HG03064 (cell line): ENCODE data around the gene NR4A3.

Experiments used
- ATAC-seq: cut with Tn5 transposase; IDR thresholded peaks from one replicate; pipeline ENCODE4 v1.9.1; 2021; ENCODE audit warnings: low read depth; ENCODE audit not compliant: unreplicated experiment

NR4A3 gene

GRCh38 chr9:99813739-99814138 lies 7.9 kb upstream of the NR4A3 start:
- ATAC-seq = no peak

DNA sequence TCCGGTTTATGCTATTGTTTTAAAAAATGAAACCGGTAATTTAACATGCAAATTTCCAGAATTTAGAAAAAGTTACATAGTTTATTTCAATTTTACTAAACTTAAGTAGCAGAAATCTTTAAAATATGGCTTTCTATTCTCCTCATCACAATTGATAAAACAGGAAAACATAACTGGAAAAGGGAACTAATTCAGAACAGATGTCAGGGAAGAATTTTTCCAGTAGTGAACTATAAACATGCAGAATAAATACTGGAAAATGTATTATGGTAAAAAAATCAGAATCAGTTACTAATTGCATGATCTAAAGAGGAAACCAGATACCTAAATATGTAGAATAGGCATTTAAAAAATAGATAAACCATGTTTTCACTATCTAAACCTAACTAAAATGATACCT lies 7.3 kb upstream of the NR4A3 start:
- no peak for ATAC-seq

DNA sequence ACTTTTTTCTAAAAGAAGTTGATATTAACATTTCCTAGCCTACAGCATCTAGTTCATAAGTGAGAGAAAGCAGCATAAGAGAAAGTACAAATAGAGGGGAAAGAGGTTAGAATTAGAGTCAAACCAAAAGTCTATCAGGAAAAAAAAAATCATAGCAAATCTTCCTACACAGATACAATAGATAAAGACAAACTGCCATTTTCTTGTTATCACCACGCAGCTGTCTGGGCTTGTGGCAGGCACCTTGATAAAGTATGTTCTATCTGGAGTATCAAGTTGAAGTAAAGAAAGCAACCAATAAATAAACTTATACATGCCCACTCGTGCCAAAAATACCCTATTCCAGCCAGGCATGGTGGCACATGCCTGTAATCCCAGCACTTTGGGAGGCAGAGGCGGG lies 5.3 kb upstream of the NR4A3 start:
- no peak for ATAC-seq

DNA sequence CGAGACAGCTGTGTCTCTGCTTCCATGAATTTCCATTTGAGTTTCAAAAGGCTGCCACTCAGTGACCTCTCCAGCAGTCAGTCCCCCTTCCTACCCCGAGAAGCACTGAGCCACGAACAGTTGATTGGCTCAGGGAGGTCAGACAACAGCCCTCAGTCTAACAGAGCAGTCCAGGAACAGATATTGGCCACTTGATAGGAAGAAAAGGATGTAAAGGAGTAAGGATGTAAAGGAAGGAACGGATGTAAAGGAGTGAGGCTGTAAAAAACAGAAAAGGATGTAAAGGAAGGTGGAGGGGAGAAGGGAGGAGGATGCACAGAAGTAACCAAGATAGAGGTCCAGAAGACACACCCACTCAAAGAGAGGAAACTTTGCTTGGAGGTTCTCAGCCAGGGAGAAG lies 3.2 kb upstream of the NR4A3 start:
- ATAC-seq = no peak

- peak; percentile 46 for ATAC-seq
Observed at GRCh38 chr9:99819123-99819855, 2.4 kb upstream of the NR4A3 start.

DNA sequence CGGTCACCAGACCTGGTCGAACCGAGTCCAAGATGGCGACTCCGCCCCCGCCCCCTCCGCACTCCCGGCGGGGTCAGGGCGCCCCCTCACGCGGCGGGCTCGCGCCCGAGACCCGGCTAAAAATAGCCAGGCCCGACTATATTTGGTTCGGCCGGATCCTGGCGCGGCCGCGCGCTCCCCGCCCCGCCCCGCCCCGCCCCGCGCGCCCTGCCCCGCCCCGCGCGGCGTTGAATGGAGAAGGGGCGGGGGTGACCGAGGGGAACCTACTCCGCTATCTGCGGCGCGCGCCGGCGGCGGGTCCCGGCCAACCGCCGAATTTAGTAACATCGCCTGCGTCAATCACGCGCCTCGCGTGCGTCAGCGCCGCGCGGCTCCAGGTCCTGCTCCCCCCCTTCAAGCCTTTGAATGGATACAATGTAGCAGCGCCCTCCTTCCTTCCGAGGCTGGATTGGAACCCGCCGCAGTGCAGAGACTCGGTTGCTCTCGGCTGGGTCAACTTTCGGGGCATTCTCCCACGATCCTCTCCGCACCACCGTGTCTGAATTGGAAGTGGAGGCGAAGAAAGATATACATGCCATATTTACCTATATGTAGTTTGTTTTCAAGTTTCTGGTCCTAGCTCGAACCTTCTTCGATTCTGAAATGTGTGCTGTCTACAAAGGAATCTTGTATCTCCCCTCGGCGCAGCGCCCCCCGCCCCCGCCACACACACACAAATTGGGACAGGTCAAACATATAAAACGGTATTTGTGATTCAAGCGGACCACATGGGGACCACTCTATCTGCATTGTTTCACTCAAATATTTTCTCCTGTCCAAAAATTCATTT lies 1.6 kb upstream of the NR4A3 start:
- ATAC-seq = peak; percentile 49

GRCh38 chr9:99820685-99821395 lies 845 bp upstream of the NR4A3 start:
- ATAC-seq = no peak

GRCh38 chr9:99822109-99822805 lies 572 bp downstream of the NR4A3 start:
- no peak for ATAC-seq

GRCh38 chr9:99822806-99823591 lies 1.3 kb downstream of the NR4A3 start:
- ATAC-seq = no peak

DNA sequence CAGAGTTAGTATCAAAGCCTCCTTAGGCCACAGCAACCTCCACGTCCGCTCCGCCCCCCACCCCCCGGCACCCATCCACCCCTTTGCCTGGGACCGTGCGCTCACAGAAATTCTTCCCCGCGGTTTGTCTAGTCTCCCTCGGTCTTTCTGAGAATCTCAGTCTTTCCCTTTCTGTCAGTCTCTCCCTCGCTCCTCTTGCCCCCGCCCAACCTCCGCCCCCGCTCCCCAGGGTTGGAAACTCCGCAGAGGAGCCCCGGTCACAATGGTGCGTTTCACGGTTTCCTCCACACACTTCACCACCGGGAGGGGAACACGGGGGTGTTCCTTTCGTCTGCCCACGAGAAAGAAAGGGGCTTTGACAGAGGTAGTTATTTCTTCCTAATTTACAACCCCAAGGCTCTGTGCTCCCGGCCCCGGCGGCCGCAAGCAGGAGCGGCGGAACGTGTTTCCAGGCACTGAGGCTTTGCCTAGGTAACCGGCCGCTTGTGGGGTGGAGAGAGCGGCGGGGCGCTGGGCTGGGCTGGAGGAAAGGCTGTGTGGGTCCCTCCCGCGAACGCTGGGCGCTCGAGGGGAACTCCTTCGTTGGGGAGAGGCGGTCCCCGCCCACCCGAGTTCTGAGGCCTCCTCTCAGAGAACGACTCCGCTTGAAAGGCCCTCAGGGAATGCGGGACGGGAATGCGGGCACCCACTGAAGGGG lies 2.1 kb downstream of the NR4A3 start:
- ATAC-seq = no peak

- no peak for ATAC-seq
Observed at GRCh38 chr9:99824378-99825171, 2.9 kb downstream of the NR4A3 start.

GRCh38 chr9:99825172-99826046 lies 3.7 kb downstream of the NR4A3 start:
- ATAC-seq = no peak

DNA sequence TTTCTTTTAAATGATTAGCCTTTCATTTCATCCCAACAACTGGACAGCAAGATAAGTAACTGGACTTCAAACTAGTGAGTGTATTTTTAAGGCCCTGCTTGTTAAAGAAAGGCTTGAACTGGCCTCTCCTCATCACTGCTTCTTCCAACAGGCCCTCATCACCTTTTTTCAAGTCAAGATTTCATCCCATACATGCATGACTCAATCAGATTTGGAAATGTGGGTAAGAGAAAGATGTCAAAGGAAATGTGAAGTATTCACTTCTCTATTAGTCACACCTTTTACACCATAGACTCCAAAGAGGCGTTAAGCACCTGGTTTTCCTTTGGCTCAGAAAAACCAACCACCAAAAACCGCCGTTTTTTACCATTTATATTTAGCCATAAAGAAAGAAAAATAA lies 4.9 kb downstream of the NR4A3 start:
- no peak for ATAC-seq

GRCh38 chr9:99827244-99827643 lies 5.6 kb downstream of the NR4A3 start:
- ATAC-seq = no peak

DNA sequence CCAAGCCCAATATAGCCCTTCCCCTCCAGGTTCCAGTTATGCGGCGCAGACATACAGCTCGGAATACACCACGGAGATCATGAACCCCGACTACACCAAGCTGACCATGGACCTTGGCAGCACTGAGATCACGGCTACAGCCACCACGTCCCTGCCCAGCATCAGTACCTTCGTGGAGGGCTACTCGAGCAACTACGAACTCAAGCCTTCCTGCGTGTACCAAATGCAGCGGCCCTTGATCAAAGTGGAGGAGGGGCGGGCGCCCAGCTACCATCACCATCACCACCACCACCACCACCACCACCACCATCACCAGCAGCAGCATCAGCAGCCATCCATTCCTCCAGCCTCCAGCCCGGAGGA lies 6.3 kb downstream of the NR4A3 start:
- ATAC-seq = no peak

DNA sequence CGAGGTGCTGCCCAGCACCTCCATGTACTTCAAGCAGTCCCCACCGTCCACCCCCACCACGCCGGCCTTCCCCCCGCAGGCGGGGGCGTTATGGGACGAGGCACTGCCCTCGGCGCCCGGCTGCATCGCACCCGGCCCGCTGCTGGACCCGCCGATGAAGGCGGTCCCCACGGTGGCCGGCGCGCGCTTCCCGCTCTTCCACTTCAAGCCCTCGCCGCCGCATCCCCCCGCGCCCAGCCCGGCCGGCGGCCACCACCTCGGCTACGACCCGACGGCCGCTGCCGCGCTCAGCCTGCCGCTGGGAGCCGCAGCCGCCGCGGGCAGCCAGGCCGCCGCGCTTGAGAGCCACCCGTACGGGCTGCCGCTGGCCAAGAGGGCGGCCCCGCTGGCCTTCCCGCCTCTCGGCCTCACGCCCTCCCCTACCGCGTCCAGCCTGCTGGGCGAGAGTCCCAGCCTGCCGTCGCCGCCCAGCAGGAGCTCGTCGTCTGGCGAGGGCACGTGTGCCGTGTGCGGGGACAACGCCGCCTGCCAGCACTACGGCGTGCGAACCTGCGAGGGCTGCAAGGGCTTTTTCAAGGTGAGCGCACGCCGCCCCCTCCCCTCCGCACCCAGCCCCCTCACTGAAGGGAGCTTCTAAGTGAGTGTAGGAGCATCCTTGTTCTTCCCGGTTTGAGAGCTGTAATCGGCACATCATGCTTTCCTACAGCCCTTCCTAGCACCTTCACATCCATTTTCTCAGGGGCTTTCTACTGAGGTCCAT lies 6.9 kb downstream of the NR4A3 start:
- ATAC-seq = no peak
